A673 (cell line): ENCODE results near the gene GSG1L. TPM values are rescaled to one million over a fixed set of nuclear protein-coding genes. Genes with fewer than 3 reads are reported as not detected.

Experiments used
- BruUV-seq: library from RNA; stranded (reverse); fragments of 400-500 nt; replicated peaks from 2 replicates; lab custom pipeline; 2021; lab: Mats Ljungman, UMichigan
- CTCF ChIA-PET: fragments of 300-600 bp; sonication (Branson Sonifier 250); formaldehyde crosslinking; loops from one replicate; lab custom pipeline; 2022; ENCODE audit warnings: antibody characterized with exemption; lab: Charles Lee
- POLR2A ChIA-PET: fragments of 300-600 bp; sonication (Branson Sonifier 250); formaldehyde crosslinking; loops from one replicate; lab custom pipeline; 2022; ENCODE audit warnings: antibody characterized with exemption; ENCODE audit not compliant: low non-redundant PET; lab: Charles Lee
- DNase-seq: peaks from one replicate; pipeline ENCODE4 v3.0.0-alpha.2; 2015; ENCODE audit warnings: low spot score
- H3K27ac ChIP-seq: fragments of 200-600 bp; sonication (generic); 2 replicates; pipeline ENCODE4 v1.5.1; 2016; ENCODE audit warnings: mixed run types, low read depth, mild to moderate bottlenecking, mixed read lengths, antibody characterized with exemption, low read length; ENCODE audit not compliant: poor library complexity, severe bottlenecking
- H3K27me3 ChIP-seq: fragments of 200-600 bp; sonication (generic); replicated peaks from 2 replicates; pipeline ENCODE4 v1.6.1; 2017; ENCODE audit warnings: mixed run types, low read depth, mild to moderate bottlenecking, mixed read lengths, antibody characterized with exemption, low read length; ENCODE audit not compliant: insufficient read depth, poor library complexity
- H3K36me3 ChIP-seq: fragments of 200-600 bp; sonication (generic); 2 replicates; pipeline ENCODE4 v1.6.1; 2016; ENCODE audit warnings: mixed run types, mild to moderate bottlenecking, mixed read lengths, antibody characterized with exemption, low read length; ENCODE audit not compliant: insufficient read depth, poor library complexity, severe bottlenecking
- H3K4me1 ChIP-seq: fragments of 200-600 bp; sonication (generic); 2 replicates; pipeline ENCODE4 v1.6.1; 2017; ENCODE audit warnings: mixed run types, mild to moderate bottlenecking, mixed read lengths, antibody characterized with exemption, low read length; ENCODE audit not compliant: insufficient read depth, poor library complexity, severe bottlenecking
- H3K4me3 ChIP-seq: fragments of 200-600 bp; sonication (generic); 2 replicates; pipeline ENCODE4 v1.5.1; 2016; ENCODE audit warnings: low read depth, mixed run types, mild to moderate bottlenecking, mixed read lengths, low read length; ENCODE audit not compliant: poor library complexity, severe bottlenecking
- H3K9me3 ChIP-seq: fragments of 200-600 bp; sonication (generic); 2 replicates; pipeline ENCODE4 v1.6.1; 2016; ENCODE audit warnings: mixed run types, low read depth, mild to moderate bottlenecking, mixed read lengths, antibody characterized with exemption, low read length; ENCODE audit not compliant: poor library complexity, severe bottlenecking
- CTCF ChIP-seq: fragments of 300-800, 200-600 bp; sonication (generic); conservative IDR thresholded peaks from 2 replicates; pipeline ENCODE4 v1.5.1; 2017; ENCODE audit warnings: low read depth, mild to moderate bottlenecking, antibody characterized with exemption, low read length, moderate library complexity, mixed read lengths
- EZH2 ChIP-seq: fragments of 200-600 bp; sonication (generic); IDR thresholded peaks from 2 replicates; pipeline ENCODE4 v1.6.1; 2017; ENCODE audit warnings: borderline replicate concordance, low read depth, mild to moderate bottlenecking, mixed read lengths, antibody characterized with exemption, low read length; ENCODE audit not compliant: poor library complexity, severe bottlenecking
- intact Hi-C: fragments of 100-400 bp; cut with micrococcal nuclease; formaldehyde crosslinking; loops from one replicate; pipeline ENCODE4 v1.10.0; 2022; ENCODE audit not compliant: unreplicated experiment
- total RNA-seq: library from RNA; stranded (reverse); gene quantifications from 2 replicates; pipeline ENCODE4 v1.2.3, GENCODE V29; 2021

Gene GSG1L
- total RNA-seq, 1 experiment from 2014 or later: not detected

GRCh38 chr16:27911486-27911885 lies 152.0 kb downstream of the GSG1L start:
- Histone ChIP-seq H3K4me1 (no peaks in the 10 kb centered on the region), H3K27ac (no peak overlapping the region), H3K9me3 (no peaks in the 10 kb centered on the region), H3K36me3 (no peaks in the 10 kb centered on the region), H3K4me3 (no peak overlapping the region), H3K27me3 (peaks cover 9% of the 10 kb centered on the region)
- intact Hi-C loops: no loop called here
- TF ChIP-seq EZH2 (no peak), CTCF (no peak)
- CTCF ChIA-PET: no interaction called here
- POLR2A ChIA-PET: no interaction called here
- no peak for DNase-seq
- no TSS peak for BruUV-seq

GRCh38 chr16:27907457-27907972 lies 156.0 kb downstream of the GSG1L start:
- H3K27me3 ChIP-seq: peaks cover 38% of the 10 kb centered on the region
- CTCF ChIA-PET: no interaction called here
- POLR2A ChIA-PET: no interaction called here
- BruUV-seq: no TSS peak
- intact Hi-C loops: no loop called here
- DNase-seq: no peak
- no peak overlapping the region for H3K27ac ChIP-seq
- no peaks in the 10 kb centered on the region for H3K4me1 ChIP-seq
- H3K4me3 ChIP-seq: no peak overlapping the region
- no peaks in the 10 kb centered on the region for H3K36me3 ChIP-seq
- H3K9me3 ChIP-seq: no peaks in the 10 kb centered on the region
- TF ChIP-seq CTCF: no peak
- TF ChIP-seq EZH2: no peak

- no TSS peak for BruUV-seq
- Histone ChIP-seq H3K27me3 (peaks cover 44% of the 10 kb centered on the region), H3K4me3 (no peak overlapping the region), H3K36me3 (no peaks in the 10 kb centered on the region), H3K9me3 (no peaks in the 10 kb centered on the region), H3K4me1 (no peaks in the 10 kb centered on the region), H3K27ac (no peak overlapping the region)
- ChIA-PET POLR2A (no interaction called here), CTCF (no interaction called here)
- TF ChIP-seq EZH2: no peak
- DNase-seq: no peak
- intact Hi-C loops: no loop called here
Observed at GRCh38 chr16:27906883-27907282, 156.6 kb downstream of the GSG1L start.

DNA sequence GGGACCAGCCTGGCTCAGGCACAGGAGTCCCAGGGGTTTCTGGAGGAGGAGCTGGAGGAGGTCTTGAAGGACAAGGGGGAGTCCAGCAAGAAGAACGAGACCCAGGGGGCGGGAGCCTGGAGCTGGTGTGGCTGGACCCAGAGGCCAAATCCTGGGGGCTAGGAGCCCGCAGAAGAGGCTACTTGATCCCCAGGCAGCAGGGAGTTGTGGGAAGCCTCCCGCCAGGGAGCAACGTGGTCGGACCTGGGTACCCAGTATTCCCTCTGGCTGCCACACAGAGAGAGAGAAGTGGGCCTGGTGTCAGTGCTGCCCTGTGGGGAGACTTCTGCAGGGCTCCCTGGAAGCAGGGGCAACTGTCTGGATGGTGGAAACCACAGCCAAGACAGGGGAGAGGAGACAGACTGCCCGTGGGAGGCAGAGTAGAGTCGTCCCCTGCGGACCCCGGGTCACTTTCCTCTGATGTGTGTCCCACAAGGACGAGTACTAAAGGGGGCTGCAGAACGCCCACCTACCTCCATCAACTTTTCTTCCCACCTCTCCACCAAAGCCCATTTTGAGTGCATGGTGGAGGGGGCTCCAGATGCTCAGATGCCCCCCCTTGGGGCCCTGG lies 160.4 kb downstream of the GSG1L start:
- Histone ChIP-seq H3K36me3 (no peaks in the 10 kb centered on the region), H3K4me3 (no peak overlapping the region), H3K9me3 (no peaks in the 10 kb centered on the region), H3K27ac (no peak overlapping the region), H3K27me3 (peaks cover 65% of the 10 kb centered on the region), H3K4me1 (no peaks in the 10 kb centered on the region)
- no peak for DNase-seq
- no peak for TF ChIP-seq CTCF
- no peak for TF ChIP-seq EZH2
- ChIA-PET POLR2A (no interaction called here), CTCF (no interaction called here)
- intact Hi-C loops: no loop called here
- BruUV-seq: no TSS peak
